Left ventricle myocardium inferior (tissue), 1 donor: ENCODE results near the gene SORCS2. TPM values are rescaled to one million over a fixed set of nuclear protein-coding genes. Genes with fewer than 3 reads are reported as not detected.

Experiments
- DNase-seq: peaks from one replicate; pipeline ENCODE4 v3.0.0-alpha.2; 2020
- H3K27ac ChIP-seq: fragments of 200-600 bp; replicated peaks from 2 replicates; pipeline ENCODE4 v1.8.0; 2021
- H3K27me3 ChIP-seq: fragments of 200-600 bp; 2 replicates; pipeline ENCODE4 v1.8.0; 2021; ENCODE audit warnings: low read depth
- H3K36me3 ChIP-seq: fragments of 200-600 bp; 2 replicates; pipeline ENCODE4 v1.8.0; 2021
- H3K4me1 ChIP-seq: fragments of 200-600 bp; 2 replicates; pipeline ENCODE4 v1.8.0; 2021
- H3K4me3 ChIP-seq: fragments of 200-600 bp; 2 replicates; pipeline ENCODE4 v1.8.0; 2021; ENCODE audit warnings: mild to moderate bottlenecking, moderate library complexity
- H3K9me3 ChIP-seq: fragments of 200-600 bp; replicated peaks from 2 replicates; pipeline ENCODE4 v1.8.0; 2021
- CTCF ChIP-seq: fragments of 200-600 bp; IDR thresholded peaks from 2 replicates; pipeline ENCODE4 v1.8.0; 2021; ENCODE audit warnings: antibody characterized with exemption, mild to moderate bottlenecking, borderline replicate concordance
- intact Hi-C: fragments of 100-400 bp; cut with micrococcal nuclease; formaldehyde crosslinking; loops from one replicate; pipeline ENCODE4 v1.11.0; 2022
- total RNA-seq: library from RNA; stranded (reverse); fragmentation: NEBNext Ultra II Directional; extraction: Animal tissue kit (Norgen Biotek cat#: 25700); gene quantifications from one replicate; pipeline ENCODE4 v1.2.1, GENCODE V29; 2021
- donor health status: DM: no; HTN: yes; CAD: no; lungs with severe emphysema.

SORCS2 gene
- total RNA-seq, 1 donor from 2014 or later: 1.2 TPM

GRCh38 chr4:7657545-7658297, 465.4 kb downstream of the SORCS2 start:
- Histone ChIP-seq H3K4me1 (no peaks in the 10 kb centered on the region), H3K27ac (no peak overlapping the region), H3K9me3 (no peaks in the 10 kb centered on the region), H3K27me3 (peaks cover 47% of the 10 kb centered on the region), H3K36me3 (no peaks in the 10 kb centered on the region), H3K4me3 (no peak overlapping the region)
- no peak for TF ChIP-seq CTCF
- intact Hi-C loops: no loop called here
- no peak for DNase-seq

GRCh38 chr4:7658341-7659204, 466.2 kb downstream of the SORCS2 start:
- H3K27ac ChIP-seq: no peak overlapping the region
- no peaks in the 10 kb centered on the region for H3K36me3 ChIP-seq
- TF ChIP-seq CTCF: no peak
- H3K4me3 ChIP-seq: no peak overlapping the region
- peaks cover 39% of the 10 kb centered on the region for H3K27me3 ChIP-seq
- no peaks in the 10 kb centered on the region for H3K4me1 ChIP-seq
- no peaks in the 10 kb centered on the region for H3K9me3 ChIP-seq
- DNase-seq: no peak
- intact Hi-C loops: no loop called here

GRCh38 chr4:7659429-7660175, 467.3 kb downstream of the SORCS2 start:
- no peak overlapping the region for H3K27ac ChIP-seq
- intact Hi-C loops: no loop called here
- no peaks in the 10 kb centered on the region for H3K9me3 ChIP-seq
- no peaks in the 10 kb centered on the region for H3K36me3 ChIP-seq
- no peaks in the 10 kb centered on the region for H3K4me1 ChIP-seq
- no peak for TF ChIP-seq CTCF
- peaks cover 29% of the 10 kb centered on the region for H3K27me3 ChIP-seq
- H3K4me3 ChIP-seq: no peak overlapping the region
- no peak for DNase-seq

- H3K36me3 ChIP-seq: no peaks in the 10 kb centered on the region
- TF ChIP-seq CTCF: no peak
- peaks cover 28% of the 10 kb centered on the region for H3K27me3 ChIP-seq
- no peak overlapping the region for H3K27ac ChIP-seq
- no peak overlapping the region for H3K4me3 ChIP-seq
- intact Hi-C loops: no loop called here
- no peaks in the 10 kb centered on the region for H3K9me3 ChIP-seq
- H3K4me1 ChIP-seq: no peaks in the 10 kb centered on the region
- DNase-seq: no peak
Measured at GRCh38 chr4:7660176-7661039, 468.1 kb downstream of the SORCS2 start.
